ENCODE measurements around the gene RASGRF2. TPM values are rescaled to one million over a fixed set of nuclear protein-coding genes. Genes with fewer than 3 reads are reported as not detected.
"Not testable (repeated sequence)": the region's sequence is repeated elsewhere in the genome, so short reads cannot be mapped to it uniquely, and the experiment has no call there.

RASGRF2 gene
- total and polyA plus RNA-seq, 9 of the 15 experiments (the other 6 are each of a cell fraction or from before 2014, with no cell fraction given): 0.01 to 0.22 (median 0.08) TPM; not detected in 2

DNA sequence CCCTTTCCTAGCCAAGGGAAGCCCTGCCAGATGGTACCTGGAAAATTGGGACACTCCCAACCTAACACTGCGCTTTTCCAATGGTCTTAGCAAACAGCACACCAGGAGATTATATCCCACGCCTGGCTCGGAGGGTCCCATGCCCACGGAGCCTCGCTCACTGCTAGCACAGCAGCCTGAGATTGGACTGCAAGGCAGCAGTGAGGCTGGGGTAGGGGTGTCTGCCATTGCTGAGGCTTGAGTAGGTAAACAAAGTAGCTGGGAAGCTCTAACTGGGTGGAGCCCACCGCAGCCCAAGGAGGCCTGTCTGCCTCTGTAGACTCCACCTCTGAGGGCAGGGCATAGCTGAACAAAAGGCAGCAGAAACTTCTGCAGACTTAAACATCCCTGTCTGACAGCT lies 68.7 kb downstream of the RASGRF2 start:
- H3K79me2 ChIP-seq (ENCODE audit: control insufficient read depth, insufficient read depth, low read length); ATAC-seq; H2AFZ ChIP-seq (ENCODE audit: low read depth, low read length); POLR2A ChIA-PET; FAIRE-seq; H3K4me3 ChIP-seq; DNase-seq (ENCODE audit: extremely low read depth in 1 of 4, low spot score in 3 of 4); H3K36me3 ChIP-seq (ENCODE audit: control insufficient read depth, insufficient read depth, low read length); CTCF ChIA-PET (ENCODE audit: low intra/inter-chr PET ratio); H4K20me1 ChIP-seq (replicated peaks; ENCODE audit: control insufficient read depth, insufficient read depth, low read length); H3K9me3 ChIP-seq (replicated peaks; ENCODE audit: control insufficient read depth, insufficient read depth, low read depth, low read length); H3K27ac ChIP-seq (ENCODE audit: extremely low read depth, low read depth, low read length); H3K4me1 ChIP-seq (replicated peaks in 1 of 2; ENCODE audit: control insufficient read depth in 2 of 2, insufficient read depth in 2 of 2, low read length in 2 of 2); BruUV-seq (replicated peaks); intact Hi-C loops (cut with micrococcal nuclease); H3K9ac ChIP-seq (ENCODE audit: insufficient read depth in 1 of 2, low read depth in 2 of 2, low read length in 2 of 2); in situ Hi-C loops (cut with MboI); H3K9me1 ChIP-seq (ENCODE audit: control insufficient read depth, insufficient read depth, low read length); H3K4me2 ChIP-seq (ENCODE audit: insufficient read depth, low read length): not testable (repeated sequence)
- peaks cover 8 to 12% of the 10 kb centered on the region in 2 experiments; a peak in 4 of 5 replicates for H3K27me3 ChIP-seq (ENCODE audit: control insufficient read depth in 2 of 2, insufficient read depth in 2 of 2, low read length in 2 of 2)
- 0% methylated on average over 6 of the region's 6 CpGs for WGBS (ENCODE audit: insufficient coverage, low coverage, missing lambda C conversion rate)

DNA sequence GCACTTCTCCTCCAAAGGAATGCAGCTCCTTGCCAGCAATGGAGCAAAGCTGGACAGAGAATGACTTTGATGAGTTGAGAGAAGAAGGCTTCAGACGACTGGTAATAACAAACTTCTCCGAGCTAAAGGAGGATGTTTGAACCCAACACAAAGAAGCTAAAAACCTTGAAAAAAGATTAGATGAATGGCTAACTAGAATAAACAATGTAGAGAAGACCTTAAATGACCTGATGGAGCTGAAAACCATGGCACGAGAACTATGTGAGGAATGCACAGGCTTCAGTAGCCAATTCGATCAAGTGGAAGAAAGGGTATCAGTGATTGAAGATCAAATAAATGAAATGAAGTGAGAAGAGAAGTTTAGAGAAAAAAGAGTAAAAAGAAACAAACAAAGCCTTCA lies 69.6 kb downstream of the RASGRF2 start:
- H3K4me1 ChIP-seq (replicated peaks in 1 of 2; ENCODE audit: control insufficient read depth in 2 of 2, insufficient read depth in 2 of 2, low read length in 2 of 2); H3K9me1 ChIP-seq (ENCODE audit: control insufficient read depth, insufficient read depth, low read length); FAIRE-seq; H3K27ac ChIP-seq (ENCODE audit: extremely low read depth, low read depth, low read length); ATAC-seq; BruUV-seq (replicated peaks); intact Hi-C loops (cut with micrococcal nuclease); H3K9me3 ChIP-seq (replicated peaks; ENCODE audit: control insufficient read depth, insufficient read depth, low read depth, low read length); H3K27me3 ChIP-seq (ENCODE audit: control insufficient read depth in 2 of 2, insufficient read depth in 2 of 2, low read length in 2 of 2); H3K4me2 ChIP-seq (ENCODE audit: insufficient read depth, low read length); H3K36me3 ChIP-seq (ENCODE audit: control insufficient read depth, insufficient read depth, low read length); H3K9ac ChIP-seq (ENCODE audit: insufficient read depth in 1 of 2, low read depth in 2 of 2, low read length in 2 of 2); POLR2A ChIA-PET; in situ Hi-C loops (cut with MboI); DNase-seq (ENCODE audit: extremely low read depth in 1 of 4, low spot score in 3 of 4); H3K4me3 ChIP-seq; H4K20me1 ChIP-seq (replicated peaks; ENCODE audit: control insufficient read depth, insufficient read depth, low read length); H2AFZ ChIP-seq (ENCODE audit: low read depth, low read length); H3K79me2 ChIP-seq (ENCODE audit: control insufficient read depth, insufficient read depth, low read length); CTCF ChIA-PET (ENCODE audit: low intra/inter-chr PET ratio): not testable (repeated sequence)
- WGBS (ENCODE audit: insufficient coverage, low coverage, missing lambda C conversion rate): 0% methylated on average over 4 of the region's 4 CpGs

Data from K562 (cell line).